Measurements from ENCODE around the gene CHRNA7. TPM values are rescaled to one million over a fixed set of nuclear protein-coding genes. Genes with fewer than 3 reads are reported as not detected.
"Not testable (repeated sequence)": the region's sequence is repeated elsewhere in the genome, so short reads cannot be mapped to it uniquely, and the experiment has no call there.

Gene CHRNA7
- polyA plus RNA-seq, 4 donors: 11.1 to 21.1 (median 12.8) TPM

GRCh38 chr15:32119286-32119685, 89.0 kb downstream of the CHRNA7 start:
- no peak for DNase-seq (ENCODE audit: low read depth in 4 of 4, low spot score in 3 of 4)

- no peak for DNase-seq (ENCODE audit: low read depth in 4 of 4, low spot score in 3 of 4)
These were observed 89.5 kb downstream of the CHRNA7 start for GRCh38 chr15:32119694-32120330.

GRCh38 chr15:32120577-32121383, 90.5 kb downstream of the CHRNA7 start:
- no peak for DNase-seq (ENCODE audit: low read depth in 4 of 4, low spot score in 3 of 4)

GRCh38 chr15:32121384-32121695, 91.0 kb downstream of the CHRNA7 start:
- DNase-seq (ENCODE audit: low read depth in 4 of 4, low spot score in 3 of 4): no peak

GRCh38 chr15:32122013-32122412, 91.7 kb downstream of the CHRNA7 start:
- no peak for DNase-seq (ENCODE audit: low read depth in 4 of 4, low spot score in 3 of 4)

GRCh38 chr15:32123473-32123872, 93.2 kb downstream of the CHRNA7 start:
- no peak for DNase-seq (ENCODE audit: low read depth in 4 of 4, low spot score in 3 of 4)

GRCh38 chr15:32124726-32125125, 94.4 kb downstream of the CHRNA7 start:
- DNase-seq (ENCODE audit: low read depth in 4 of 4, low spot score in 3 of 4): no peak

GRCh38 chr15:32125595-32125994, 95.3 kb downstream of the CHRNA7 start:
- DNase-seq (ENCODE audit: low read depth in 4 of 4, low spot score in 3 of 4): no peak

GRCh38 chr15:32129815-32130214, 99.5 kb downstream of the CHRNA7 start:
- DNase-seq (ENCODE audit: low read depth in 4 of 4, low spot score in 3 of 4): no peak

- DNase-seq (ENCODE audit: low read depth in 4 of 4, low spot score in 3 of 4): no peak
These were observed 100.5 kb downstream of the CHRNA7 start for GRCh38 chr15:32130823-32131222.

GRCh38 chr15:32131803-32132202, 101.5 kb downstream of the CHRNA7 start:
- no peak for DNase-seq (ENCODE audit: low read depth in 4 of 4, low spot score in 3 of 4)

GRCh38 chr15:32132859-32133258, 102.5 kb downstream of the CHRNA7 start:
- DNase-seq (ENCODE audit: low read depth in 4 of 4, low spot score in 3 of 4): no peak

GRCh38 chr15:32134842-32135241, 104.5 kb downstream of the CHRNA7 start:
- DNase-seq (ENCODE audit: low read depth in 4 of 4, low spot score in 3 of 4): no peak

- DNase-seq (ENCODE audit: low read depth in 4 of 4, low spot score in 3 of 4): no peak
These were observed 105.0 kb downstream of the CHRNA7 start for GRCh38 chr15:32135335-32135734.

- not testable (repeated sequence) for DNase-seq (ENCODE audit: low read depth in 4 of 4, low spot score in 3 of 4)
These were observed 115.2 kb downstream of the CHRNA7 start for GRCh38 chr15:32145512-32145911.

- DNase-seq (ENCODE audit: low read depth in 4 of 4, low spot score in 3 of 4): no peak
These were observed 118.7 kb downstream of the CHRNA7 start for GRCh38 chr15:32148833-32149555.

GRCh38 chr15:32152574-32152973, 122.3 kb downstream of the CHRNA7 start:
- no peak for DNase-seq (ENCODE audit: low read depth in 4 of 4, low spot score in 3 of 4)

- not testable (repeated sequence) for DNase-seq (ENCODE audit: low read depth in 4 of 4, low spot score in 3 of 4)
These were observed 123.7 kb downstream of the CHRNA7 start for GRCh38 chr15:32153868-32154623.

- DNase-seq (ENCODE audit: low read depth in 4 of 4, low spot score in 3 of 4): not testable (repeated sequence)
These were observed 131.8 kb downstream of the CHRNA7 start for GRCh38 chr15:32162143-32162542.

- not testable (repeated sequence) for DNase-seq (ENCODE audit: low read depth in 4 of 4, low spot score in 3 of 4)
These were observed 133.8 kb downstream of the CHRNA7 start for GRCh38 chr15:32164065-32164464.

- DNase-seq (ENCODE audit: low read depth in 4 of 4, low spot score in 3 of 4): not testable (repeated sequence)
These were observed 134.4 kb downstream of the CHRNA7 start for GRCh38 chr15:32164747-32165146.
